ENCODE results near the gene PRR15.
"Not testable (repeated sequence)": the region's sequence is repeated elsewhere in the genome, so short reads cannot be mapped to it uniquely, and the experiment has no call there.

The PRR15 gene

GRCh38 chr7:29563590-29564495, at the start of gene PRR15:
PRR15 (plus strand) TSS chr7:29563835; CDS start chr7:29566330, 2,495 bp downstream.
- peak; percentile 75 for DNase-seq

GRCh38 chr7:29516491-29516890, 47.1 kb upstream of the PRR15 start:
- no peak for DNase-seq

GRCh38 chr7:29518616-29519015, 45.0 kb upstream of the PRR15 start:
- no peak for DNase-seq

- no peak for DNase-seq
Measured at GRCh38 chr7:29523728-29524127, 39.9 kb upstream of the PRR15 start.

- DNase-seq, result no peak
Measured at GRCh38 chr7:29527505-29528108, 36.0 kb upstream of the PRR15 start.

- DNase-seq, result not testable (repeated sequence)
Measured at GRCh38 chr7:29528526-29528925, 35.1 kb upstream of the PRR15 start.

- no peak for DNase-seq
Measured at GRCh38 chr7:29538389-29538788, 25.2 kb upstream of the PRR15 start.

GRCh38 chr7:29539471-29539870, 24.2 kb upstream of the PRR15 start:
- no peak for DNase-seq

GRCh38 chr7:29547421-29547820, 16.2 kb upstream of the PRR15 start:
- no peak for DNase-seq

- DNase-seq, result no peak
Measured at GRCh38 chr7:29548823-29549222, 14.8 kb upstream of the PRR15 start.

GRCh38 chr7:29552392-29552791, 11.2 kb upstream of the PRR15 start:
- DNase-seq, result no peak

GRCh38 chr7:29555061-29555460, 8.6 kb upstream of the PRR15 start:
- no peak for DNase-seq

- no peak for DNase-seq
Measured at GRCh38 chr7:29556405-29557195, 7.0 kb upstream of the PRR15 start.

GRCh38 chr7:29557954-29558353, 5.7 kb upstream of the PRR15 start:
- DNase-seq, result no peak

GRCh38 chr7:29561271-29561670, 2.4 kb upstream of the PRR15 start:
- DNase-seq, result no peak

- no peak for DNase-seq
Measured at GRCh38 chr7:29562307-29562706, 1.3 kb upstream of the PRR15 start.

- peak; percentile 81 for DNase-seq
Measured at GRCh38 chr7:29564496-29565223, 1.0 kb downstream of the PRR15 start.

GRCh38 chr7:29565224-29565630, 1.6 kb downstream of the PRR15 start:
- no peak for DNase-seq

GRCh38 chr7:29565634-29565981, 2.0 kb downstream of the PRR15 start:
- DNase-seq, result no peak

GRCh38 chr7:29565982-29566746, 2.5 kb downstream of the PRR15 start:
- DNase-seq, result peak; percentile 73

- no peak for DNase-seq
Measured at GRCh38 chr7:29567174-29567573, 3.5 kb downstream of the PRR15 start.

GRCh38 chr7:29569648-29570047, 6.0 kb downstream of the PRR15 start:
- no peak for DNase-seq

All from retina (tissue), 1 donor.